Measurements from ENCODE around the gene SON. TPM values are rescaled to one million over a fixed set of nuclear protein-coding genes. Genes with fewer than 3 reads are reported as not detected.

Gene SON
- polyA plus RNA-seq, 3 donors = 66.4 to 269 (median 184) TPM

DNA sequence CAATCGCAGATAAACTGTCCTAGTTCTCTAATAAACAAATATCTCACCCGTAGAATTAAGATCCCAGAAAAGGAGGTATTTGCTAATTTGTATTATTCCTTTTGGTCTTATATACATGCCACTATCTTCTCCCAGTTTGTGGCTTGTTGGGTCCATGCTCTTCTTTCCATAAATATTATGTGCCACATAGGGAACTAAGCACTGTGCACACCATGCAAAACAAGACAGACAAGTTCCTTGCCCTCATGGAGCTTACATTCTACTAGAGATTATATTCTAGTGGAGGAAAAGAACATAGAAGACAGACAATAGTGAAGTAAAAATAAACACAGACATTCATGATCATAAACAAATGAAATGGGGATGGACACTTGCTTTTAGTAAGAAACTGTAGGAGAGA is 5.6 kb upstream of the SON start:
- Histone ChIP-seq H3K9me3 (replicated peaks in 1 of 2; ENCODE audit: control insufficient read depth in 1 of 2, insufficient read depth in 1 of 2, low read length in 2 of 2) (no peaks in the 10 kb centered on the region), H3K79me2 (ENCODE audit: insufficient read depth, low read length) (peaks cover 52% of the 10 kb centered on the region), H3K4me2 (replicated peaks; ENCODE audit: extremely low read depth, low read length, poor library complexity, severe bottlenecking) (no peak overlapping the region), H2AFZ (ENCODE audit: insufficient read depth, low read depth, low read length, poor library complexity, severe bottlenecking) (no peak overlapping the region), H3K4me3 (replicated peaks in 1 of 3; ENCODE audit: low read depth in 2 of 3, low read length in 3 of 3) (no peak overlapping the region), H3K27ac (ENCODE audit: low read depth in 1 of 2, low read length in 2 of 2) (no peak overlapping the region), H4K20me1 (ENCODE audit: insufficient read depth, low read length) (no peaks in the 10 kb centered on the region), H3K36me3 (replicated peaks in 1 of 2; ENCODE audit: control insufficient read depth in 1 of 2, insufficient read depth in 2 of 2, low read length in 2 of 2) (peaks cover 11 to 63% of the 10 kb centered on the region in 2 donors), H3K4me1 (ENCODE audit: control insufficient read depth in 1 of 2, insufficient read depth in 2 of 2, low read length in 2 of 2) (peaks cover 14 to 23% of the 10 kb centered on the region in 2 donors), H3K27me3 (ENCODE audit: control insufficient read depth in 2 of 2, insufficient read depth in 2 of 2, low read length in 2 of 2) (no peaks in the 10 kb centered on the region), H3K9ac (ENCODE audit: insufficient read depth, low read length, poor library complexity, severe bottlenecking) (no peak overlapping the region)
- intact Hi-C loops (cut with micrococcal nuclease) = no loop called here
- no peak for DNase-seq
- no peak overlapping the region for H3K4me3 Mint-ChIP-seq
- peaks cover 40 to 50% of the 10 kb centered on the region in 2 donors for H3K36me3 Mint-ChIP-seq
- peaks cover 0 to 3% (median 0%) of the 10 kb centered on the region in 7 donors for H3K9me3 Mint-ChIP-seq
- WGBS (ENCODE audit: insufficient coverage) = no CpG with 5 or more reads among the region's 2 CpGs
- peak overlapping the region in 1 of 7 donors; percentile 1 for H3K27ac Mint-ChIP-seq
- TF ChIP-seq, protein P1, sequence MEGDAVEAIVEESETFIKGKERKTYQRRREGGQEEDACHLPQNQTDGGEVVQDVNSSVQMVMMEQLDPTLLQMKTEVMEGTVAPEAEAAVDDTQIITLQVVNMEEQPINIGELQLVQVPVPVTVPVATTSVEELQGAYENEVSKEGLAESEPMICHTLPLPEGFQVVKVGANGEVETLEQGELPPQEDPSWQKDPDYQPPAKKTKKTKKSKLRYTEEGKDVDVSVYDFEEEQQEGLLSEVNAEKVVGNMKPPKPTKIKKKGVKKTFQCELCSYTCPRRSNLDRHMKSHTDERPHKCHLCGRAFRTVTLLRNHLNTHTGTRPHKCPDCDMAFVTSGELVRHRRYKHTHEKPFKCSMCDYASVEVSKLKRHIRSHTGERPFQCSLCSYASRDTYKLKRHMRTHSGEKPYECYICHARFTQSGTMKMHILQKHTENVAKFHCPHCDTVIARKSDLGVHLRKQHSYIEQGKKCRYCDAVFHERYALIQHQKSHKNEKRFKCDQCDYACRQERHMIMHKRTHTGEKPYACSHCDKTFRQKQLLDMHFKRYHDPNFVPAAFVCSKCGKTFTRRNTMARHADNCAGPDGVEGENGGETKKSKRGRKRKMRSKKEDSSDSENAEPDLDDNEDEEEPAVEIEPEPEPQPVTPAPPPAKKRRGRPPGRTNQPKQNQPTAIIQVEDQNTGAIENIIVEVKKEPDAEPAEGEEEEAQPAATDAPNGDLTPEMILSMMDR (IDR thresholded peaks at IDR 0.05) = no peak
- H3K4me1 Mint-ChIP-seq = peaks cover 23% of the 10 kb centered on the region
- no peaks in the 10 kb centered on the region for H3K27me3 Mint-ChIP-seq (ENCODE audit: low read depth in 3 of 3)

DNA sequence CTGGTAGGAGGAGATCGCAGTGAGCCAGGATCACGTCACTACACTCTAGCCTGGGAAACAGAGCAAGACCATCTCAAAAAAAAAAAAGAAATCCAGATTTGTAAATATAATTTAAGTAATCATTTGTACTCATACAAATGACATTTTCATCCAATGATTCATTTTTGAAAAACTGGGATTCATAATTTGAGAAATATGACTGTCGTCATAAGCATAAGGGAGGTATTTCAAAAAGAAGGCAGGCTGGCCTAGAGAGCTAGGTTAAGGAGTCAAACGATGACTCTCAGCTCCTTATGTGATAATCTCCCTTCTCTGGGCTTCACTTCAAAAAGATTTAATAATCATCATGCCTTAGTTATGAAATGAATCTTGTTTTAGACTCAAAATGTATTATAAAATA is 3.2 kb upstream of the SON start:
- peaks cover 0 to 2% (median 0%) of the 10 kb centered on the region in 7 donors for H3K9me3 Mint-ChIP-seq
- Histone ChIP-seq H3K79me2 (ENCODE audit: insufficient read depth, low read length) (peaks cover 70% of the 10 kb centered on the region), H3K4me1 (ENCODE audit: control insufficient read depth in 1 of 2, insufficient read depth in 2 of 2, low read length in 2 of 2) (peaks cover 17 to 25% of the 10 kb centered on the region in 2 donors), H4K20me1 (ENCODE audit: insufficient read depth, low read length) (peaks cover 16% of the 10 kb centered on the region), H3K4me2 (replicated peaks; ENCODE audit: extremely low read depth, low read length, poor library complexity, severe bottlenecking) (no peak overlapping the region), H3K9ac (ENCODE audit: insufficient read depth, low read length, poor library complexity, severe bottlenecking) (no peak overlapping the region), H3K27ac (ENCODE audit: low read depth in 1 of 2, low read length in 2 of 2) (no peak overlapping the region), H3K9me3 (replicated peaks in 1 of 2; ENCODE audit: control insufficient read depth in 1 of 2, insufficient read depth in 1 of 2, low read length in 2 of 2) (no peaks in the 10 kb centered on the region), H2AFZ (ENCODE audit: insufficient read depth, low read depth, low read length, poor library complexity, severe bottlenecking) (no peak overlapping the region), H3K27me3 (ENCODE audit: control insufficient read depth in 2 of 2, insufficient read depth in 2 of 2, low read length in 2 of 2) (no peaks in the 10 kb centered on the region), H3K4me3 (replicated peaks in 1 of 3; ENCODE audit: low read depth in 2 of 3, low read length in 3 of 3) (no peak overlapping the region), H3K36me3 (replicated peaks in 1 of 2; ENCODE audit: control insufficient read depth in 1 of 2, insufficient read depth in 2 of 2, low read length in 2 of 2) (peaks cover 7 to 48% of the 10 kb centered on the region in 2 donors)
- no CpG with 5 or more reads among the region's 4 CpGs for WGBS (ENCODE audit: insufficient coverage)
- H3K4me3 Mint-ChIP-seq = no peak overlapping the region
- H3K27ac Mint-ChIP-seq = peak overlapping the region in 1 of 7 donors; percentile 66
- TF ChIP-seq, protein P1 (IDR thresholded peaks at IDR 0.05) = no peak
- intact Hi-C loops (cut with micrococcal nuclease) = loop anchor here (5.0 to 10.0 kb wide), 4 partner anchors 48 to 767 kb away; partner anchors contain the start of genes CRYZL1 (in 1 of the 2), DONSON (in 1 of the 2), ITSN1 (in 1 of the 2) and PAXBP1 (in 1 of the 2)
- no peak for DNase-seq
- H3K27me3 Mint-ChIP-seq (ENCODE audit: low read depth in 3 of 3) = no peaks in the 10 kb centered on the region
- peaks cover 23% of the 10 kb centered on the region for H3K4me1 Mint-ChIP-seq
- peaks cover 34 to 38% of the 10 kb centered on the region in 2 donors for H3K36me3 Mint-ChIP-seq
